ENCODE measurements around the gene RGL3. TPM values are rescaled to one million over a fixed set of nuclear protein-coding genes. Genes with fewer than 3 reads are reported as not detected.

RGL3 gene
- total RNA-seq, 2 experiments from 2014 or later: not detected

DNA sequence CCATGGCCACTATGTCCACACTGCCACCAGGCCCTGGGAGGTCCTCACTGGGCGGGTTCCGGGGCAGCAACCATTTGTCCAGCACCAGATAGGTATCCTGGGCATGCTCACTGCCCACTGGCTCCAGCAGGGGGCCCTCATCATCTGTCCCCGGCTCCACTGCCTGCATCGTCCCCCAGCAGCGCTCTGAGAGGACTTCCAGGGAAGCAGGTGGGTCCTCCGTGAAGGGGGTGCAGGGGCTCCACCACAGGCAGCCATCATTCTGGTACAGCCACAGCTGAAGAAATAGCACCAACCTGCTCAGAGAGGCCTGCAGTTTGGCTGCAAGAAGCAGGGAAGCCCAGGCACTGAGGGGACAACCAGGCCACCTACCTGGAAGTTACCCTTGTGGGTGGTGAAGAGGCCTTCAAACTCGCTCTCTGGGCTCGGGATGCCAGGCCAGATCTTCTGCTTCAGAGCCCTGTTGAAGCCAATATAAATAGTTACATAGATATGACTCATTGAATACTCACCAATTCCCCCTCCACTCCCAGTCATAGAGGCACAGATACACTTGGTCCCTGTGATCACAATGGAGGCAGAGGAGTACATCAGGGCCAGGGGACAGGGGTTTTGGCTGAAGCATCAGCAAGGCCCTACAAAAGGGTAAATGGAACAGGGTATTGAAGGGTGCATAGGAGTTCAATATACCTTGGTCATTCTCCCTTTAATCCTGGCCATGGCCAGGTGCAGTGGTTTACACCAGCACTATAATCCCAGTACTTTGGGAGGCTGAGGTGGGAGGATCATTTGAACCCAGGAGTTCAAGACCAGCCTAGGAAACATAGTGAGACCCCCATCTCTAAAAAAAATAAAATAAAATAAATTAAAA lies 40.6 kb downstream of the RGL3 start:
- ChIA-PET CTCF (interaction anchor here (1.3 kb wide), 1 partner anchor 56 kb away, joined by 7 read pairs; the partner anchor contains the start of gene ODAD3), POLR2A (no interaction called here)
- no peaks in the 10 kb centered on the region for H3K9me3 Mint-ChIP-seq
- intact Hi-C loops (cut with DNase I, micrococcal nuclease): loop anchor here (5.0 to 10.0 kb wide), 3 partner anchors 126 to 506 kb away; partner anchors contain the start of genes CARM1 (in 1 of the 2), TIMM29 (in 1 of the 2), YIPF2 (in 1 of the 2) and ZNF653 (in 1 of the 2)
- H3K4me1 Mint-ChIP-seq (ENCODE audit: low read depth): peaks cover 47% of the 10 kb centered on the region
- DNase-seq: peak in 3 of 14 experiments; percentile 22 to 46 (median 36)
- peaks cover 18% of the 10 kb centered on the region for H3K27me3 Mint-ChIP-seq
- Histone ChIP-seq H3K36me3 (ENCODE audit: insufficient read depth, low read length) (peaks cover 14% of the 10 kb centered on the region), H3K9me3 (ENCODE audit: control insufficient read depth in 1 of 2, insufficient read depth in 1 of 2, low read length in 2 of 2) (peaks cover 0 to 8% of the 10 kb centered on the region in 2 experiments), H3K4me1 (ENCODE audit: insufficient read depth, low read length) (peaks cover 80% of the 10 kb centered on the region), H3K27me3 (ENCODE audit: control insufficient read depth in 1 of 2, insufficient read depth in 2 of 2, low read length in 2 of 2) (peaks cover 12 to 13% of the 10 kb centered on the region in 2 experiments), H3K4me3 (ENCODE audit: low read length) (no peak overlapping the region), H3K27ac (ENCODE audit: low read depth in 1 of 2, low read length in 2 of 2) (no peak overlapping the region)
- no peak for ATAC-seq (ENCODE audit: poor library complexity)
- H3K4me3 Mint-ChIP-seq: no peak overlapping the region
- H3K36me3 Mint-ChIP-seq (ENCODE audit: low read depth): peaks cover 9% of the 10 kb centered on the region
- TF ChIP-seq CTCF (IDR thresholded peaks at IDR 0.05): no peak
- H3K27ac Mint-ChIP-seq: no peak overlapping the region

DNA sequence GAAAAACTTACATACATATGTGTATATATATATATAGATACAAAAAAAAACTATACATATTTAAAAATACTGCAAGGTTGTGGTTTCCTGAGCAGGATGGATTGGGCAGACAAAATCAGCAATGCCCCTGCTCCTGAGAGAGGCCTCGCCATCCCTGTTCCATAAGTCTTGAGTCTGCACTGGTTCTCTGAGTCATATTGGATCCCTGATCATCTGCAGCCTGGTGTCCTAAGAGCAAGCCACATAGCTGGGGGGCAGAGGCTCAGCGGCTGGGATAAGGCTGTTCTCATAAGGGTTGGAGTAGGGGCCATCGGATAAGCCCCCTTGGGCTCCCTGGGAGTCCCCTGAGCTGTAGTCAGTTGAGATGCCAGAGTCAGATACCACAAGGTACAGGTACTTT lies 41.4 kb downstream of the RGL3 start:
- no peak for DNase-seq
- intact Hi-C loops (cut with DNase I, micrococcal nuclease): loop anchor here (5.0 to 10.0 kb wide), 3 partner anchors 127 to 505 kb away; partner anchors contain the start of genes CARM1 (in 1 of the 2), TIMM29 (in 1 of the 2), YIPF2 (in 1 of the 2) and ZNF653 (in 1 of the 2)
- Mint-ChIP-seq H3K27ac (no peak overlapping the region), H3K36me3 (ENCODE audit: low read depth) (peaks cover 9% of the 10 kb centered on the region), H3K27me3 (peaks cover 15% of the 10 kb centered on the region), H3K4me1 (ENCODE audit: low read depth) (peaks cover 47% of the 10 kb centered on the region), H3K4me3 (no peak overlapping the region), H3K9me3 (no peaks in the 10 kb centered on the region)
- no peak overlapping the region for H3K4me3 ChIP-seq (ENCODE audit: low read length)
- H3K9me3 ChIP-seq (ENCODE audit: control insufficient read depth in 1 of 2, insufficient read depth in 1 of 2, low read length in 2 of 2): peaks cover 0 to 3% of the 10 kb centered on the region in 2 experiments
- peaks cover 74% of the 10 kb centered on the region for H3K4me1 ChIP-seq (ENCODE audit: insufficient read depth, low read length)
- no peak overlapping the region for H3K27ac ChIP-seq (ENCODE audit: low read depth in 1 of 2, low read length in 2 of 2)
- POLR2A ChIA-PET: no interaction called here
- no peak for TF ChIP-seq CTCF (IDR thresholded peaks at IDR 0.05)
- H3K36me3 ChIP-seq (ENCODE audit: insufficient read depth, low read length): peaks cover 14% of the 10 kb centered on the region
- CTCF ChIA-PET: interaction anchor here (1.3 to 3.4 kb wide), 2 partner anchors 57 to 84 kb away, joined by 7 to 16 read pairs; partner anchors contain the start of gene ODAD3
- ATAC-seq (ENCODE audit: poor library complexity): no peak
- H3K27me3 ChIP-seq (ENCODE audit: control insufficient read depth in 1 of 2, insufficient read depth in 2 of 2, low read length in 2 of 2): peaks cover 4 to 6% of the 10 kb centered on the region in 2 experiments

DNA sequence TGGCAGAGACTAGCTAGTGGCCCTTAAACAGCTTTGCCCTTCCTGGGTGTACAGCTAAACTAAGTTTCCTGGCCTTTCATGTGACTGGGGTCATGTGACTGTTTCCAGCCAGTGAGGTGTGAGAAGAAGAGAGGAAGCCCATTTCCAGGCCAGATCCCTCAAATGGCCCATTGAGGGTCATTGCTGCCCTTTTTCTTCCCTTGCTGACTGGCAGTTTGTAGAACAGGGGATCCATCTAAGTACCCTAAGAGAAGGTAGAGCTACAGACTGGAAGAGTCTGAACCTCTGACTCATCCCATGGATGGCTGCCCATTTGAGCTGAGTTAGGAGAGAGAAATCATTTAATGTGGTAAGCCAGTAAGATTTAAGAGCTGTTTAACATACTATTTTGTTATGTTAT lies 41.9 kb downstream of the RGL3 start:
- Histone ChIP-seq H3K27ac (ENCODE audit: low read depth in 1 of 2, low read length in 2 of 2) (no peak overlapping the region), H3K9me3 (ENCODE audit: control insufficient read depth in 1 of 2, insufficient read depth in 1 of 2, low read length in 2 of 2) (no peaks in the 10 kb centered on the region), H3K27me3 (ENCODE audit: control insufficient read depth in 1 of 2, insufficient read depth in 2 of 2, low read length in 2 of 2) (peaks cover 0 to 3% of the 10 kb centered on the region in 2 experiments), H3K36me3 (ENCODE audit: insufficient read depth, low read length) (peaks cover 14% of the 10 kb centered on the region), H3K4me1 (ENCODE audit: insufficient read depth, low read length) (peaks cover 70% of the 10 kb centered on the region), H3K4me3 (ENCODE audit: low read length) (no peak overlapping the region)
- DNase-seq (peak in 4 of 14 experiments; percentile 36 to 44 (median 42)), ATAC-seq (ENCODE audit: poor library complexity) (no peak)
- peaks cover 12% of the 10 kb centered on the region for H3K27me3 Mint-ChIP-seq
- no peak for TF ChIP-seq CTCF (IDR thresholded peaks at IDR 0.05)
- ChIA-PET CTCF (interaction anchor here (1.3 to 3.4 kb wide), 2 partner anchors 57 to 83 kb away, joined by 7 to 16 read pairs; partner anchors contain the start of gene ODAD3), POLR2A (interaction anchor here (0.9 to 1.0 kb wide), 2 partner anchors 45 to 58 kb away, joined by 3 to 7 read pairs; partner anchors contain the start of gene PRKCSH)
- H3K9me3 Mint-ChIP-seq: no peaks in the 10 kb centered on the region
- H3K4me3 Mint-ChIP-seq: peak overlapping the region; percentile 67
- peaks cover 9% of the 10 kb centered on the region for H3K36me3 Mint-ChIP-seq (ENCODE audit: low read depth)
- H3K27ac Mint-ChIP-seq: peak overlapping the region; percentile 50
- intact Hi-C loops (cut with DNase I, micrococcal nuclease): loop anchor here (5.0 to 10.0 kb wide), 3 partner anchors 128 to 505 kb away; partner anchors contain the start of genes CARM1 (in 1 of the 2), TIMM29 (in 1 of the 2), YIPF2 (in 1 of the 2) and ZNF653 (in 1 of the 2)
- H3K4me1 Mint-ChIP-seq (ENCODE audit: low read depth): peaks cover 44% of the 10 kb centered on the region
